ENCODE measurements around the gene OR52E1. TPM values are rescaled to one million over a fixed set of nuclear protein-coding genes. Genes with fewer than 3 reads are reported as not detected.

Gene OR52E1
- total and polyA plus RNA-seq, 5 donors = not detected

- no peak overlapping the region for H3K4me3 ChIP-seq (ENCODE audit: low read length)
- no peaks in the 10 kb centered on the region for H3K4me1 ChIP-seq (ENCODE audit: control insufficient read depth, insufficient read depth, low read length)
- H3K27ac ChIP-seq (ENCODE audit: low read length) = no peak overlapping the region
- ATAC-seq (no peak), DNase-seq (no peak)
- no peaks in the 10 kb centered on the region for H3K9me3 ChIP-seq (ENCODE audit: control insufficient read depth, low read length)
- no peaks in the 10 kb centered on the region for H3K27me3 ChIP-seq (ENCODE audit: control insufficient read depth, insufficient read depth)
- intact Hi-C loops (cut with DNase I) = no loop called here
These were observed 48.2 kb downstream of the OR52E1 start for GRCh38 chr11:5117588-5117987.

- Histone ChIP-seq H3K4me3 (ENCODE audit: low read length) (no peak overlapping the region), H3K27ac (ENCODE audit: low read length) (no peak overlapping the region), H3K4me1 (ENCODE audit: control insufficient read depth, insufficient read depth, low read length) (no peaks in the 10 kb centered on the region), H3K27me3 (ENCODE audit: control insufficient read depth, insufficient read depth) (no peaks in the 10 kb centered on the region), H3K9me3 (ENCODE audit: control insufficient read depth, low read length) (no peaks in the 10 kb centered on the region)
- intact Hi-C loops (cut with DNase I) = no loop called here
- WGBS = 79% methylated on average over 1 of the region's 1 CpG
- DNase-seq (no peak), ATAC-seq (no peak)
These were observed 49.5 kb downstream of the OR52E1 start for GRCh38 chr11:5118893-5119292.

Other genes with a start within 250 kb of the OR52E1 start
- not detected for gene OR51F2, start 248.3 kb upstream of the OR52E1 start, total RNA-seq
- gene OR51F2, start 248.3 kb upstream of the OR52E1 start, polyA plus RNA-seq = not detected
- gene OR51S1, start 220.4 kb upstream of the OR52E1 start, total RNA-seq = not detected
- not detected for gene OR51S1, start 220.4 kb upstream of the OR52E1 start, polyA plus RNA-seq
- not detected for gene OR51T1, start 187.7 kb upstream of the OR52E1 start, total RNA-seq
- not detected for gene OR51T1, start 187.7 kb upstream of the OR52E1 start, polyA plus RNA-seq
- gene OR51A7, start 165.8 kb upstream of the OR52E1 start, total RNA-seq = not detected
- not detected for gene OR51A7, start 165.8 kb upstream of the OR52E1 start, polyA plus RNA-seq
- gene OR51G2, start 150.2 kb upstream of the OR52E1 start, total RNA-seq = not detected
- not detected for gene OR51G2, start 150.2 kb upstream of the OR52E1 start, polyA plus RNA-seq
- gene OR51G1, start 145.2 kb upstream of the OR52E1 start, total RNA-seq = not detected
- not detected for gene OR51G1, start 145.2 kb upstream of the OR52E1 start, polyA plus RNA-seq
- not detected for gene OR51A4, start 122.0 kb upstream of the OR52E1 start, total RNA-seq
- gene OR51A4, start 122.0 kb upstream of the OR52E1 start, polyA plus RNA-seq = not detected
- not detected for gene OR51A2, start 113.9 kb upstream of the OR52E1 start, total RNA-seq
- not detected for gene OR51A2, start 113.9 kb upstream of the OR52E1 start, polyA plus RNA-seq
- not detected for gene OR51L1, start 74.7 kb upstream of the OR52E1 start, total RNA-seq
- gene OR51L1, start 74.7 kb upstream of the OR52E1 start, polyA plus RNA-seq = not detected
- gene OR52J3, start 23.0 kb upstream of the OR52E1 start, total RNA-seq = not detected
- gene OR52J3, start 23.0 kb upstream of the OR52E1 start, polyA plus RNA-seq = not detected
- not detected for gene OR52E2, start 9.9 kb upstream of the OR52E1 start, total RNA-seq
- gene OR52E2, start 9.9 kb upstream of the OR52E1 start, polyA plus RNA-seq = not detected
- not detected for gene OR52A5, start 68.8 kb downstream of the OR52E1 start, total RNA-seq
- gene OR52A5, start 68.8 kb downstream of the OR52E1 start, polyA plus RNA-seq = not detected
- not detected for gene OR52A1, start 85.2 kb downstream of the OR52E1 start, total RNA-seq
- gene OR52A1, start 85.2 kb downstream of the OR52E1 start, polyA plus RNA-seq = not detected
- not detected for gene OR51V1, start 131.1 kb downstream of the OR52E1 start, total RNA-seq
- not detected for gene OR51V1, start 131.1 kb downstream of the OR52E1 start, polyA plus RNA-seq
- gene HBB, start 157.5 kb downstream of the OR52E1 start, total RNA-seq = 100 to 1,000 TPM in 2 of 4 donors, 10 to 100 TPM in 2; 63.4 to 190 (median 100) TPM
- 3.0 TPM for gene HBB, start 157.5 kb downstream of the OR52E1 start, polyA plus RNA-seq
- not detected for gene HBD, start 164.9 kb downstream of the OR52E1 start, total RNA-seq
- not detected for gene HBD, start 164.9 kb downstream of the OR52E1 start, polyA plus RNA-seq
- not detected for gene HBG1, start 180.3 kb downstream of the OR52E1 start, total RNA-seq
- not detected for gene HBG1, start 180.3 kb downstream of the OR52E1 start, polyA plus RNA-seq
- gene HBG2, start 185.2 kb downstream of the OR52E1 start, total RNA-seq = 1 to 10 TPM in 1 of 4 donors, under 1 TPM in 1, not detected in 2; 0.44 to 1.1 TPM
- gene HBG2, start 185.2 kb downstream of the OR52E1 start, polyA plus RNA-seq = 0.27 TPM
- not detected for gene HBE1, start 200.4 kb downstream of the OR52E1 start, total RNA-seq
- gene HBE1, start 200.4 kb downstream of the OR52E1 start, polyA plus RNA-seq = 0.11 TPM
- gene OR51B4, start 232.4 kb downstream of the OR52E1 start, total RNA-seq = not detected
- gene OR51B4, start 232.4 kb downstream of the OR52E1 start, polyA plus RNA-seq = not detected